Hepatocyte (in vitro differentiated cells): ENCODE data around the gene PCDHGB3. TPM values are rescaled to one million over a fixed set of nuclear protein-coding genes. Genes with fewer than 3 reads are reported as not detected.
"Not testable (repeated sequence)": the region's sequence is repeated elsewhere in the genome, so short reads cannot be mapped to it uniquely, and the experiment has no call there.

ENCODE experiments used
- DNase-seq: peaks from one replicate; pipeline ENCODE4 v3.0.0-alpha.2; 2016; ENCODE audit warnings: low spot score
- H2AFZ ChIP-seq: fragments of 200-600 bp; sonication (generic); 2 replicates; pipeline ENCODE4 v1.6.0; 2016; ENCODE audit warnings: antibody characterized with exemption, mild to moderate bottlenecking
- H3K27ac ChIP-seq: fragments of 200-600 bp; sonication (generic); 2 replicates; pipeline ENCODE4 v1.5.1; 2016; ENCODE audit warnings: mild to moderate bottlenecking
- H3K27me3 ChIP-seq: fragments of 200-600 bp; sonication (generic); 2 replicates; pipeline ENCODE4 v1.6.1; 2016
- H3K36me3 ChIP-seq: fragments of 200-600 bp; sonication (generic); replicated peaks from 2 replicates; pipeline ENCODE4 v1.5.1; 2016; ENCODE audit warnings: low read depth; ENCODE audit not compliant: insufficient read depth
- H3K4me1 ChIP-seq: fragments of 200-600 bp; sonication (generic); 2 replicates; pipeline ENCODE4 v1.5.1; 2016; ENCODE audit warnings: mild to moderate bottlenecking, moderate library complexity; ENCODE audit not compliant: insufficient read depth
- H3K4me2 ChIP-seq: fragments of 200-600 bp; sonication (generic); 2 replicates; pipeline ENCODE4 v1.6.0; 2016
- H3K4me3 ChIP-seq: fragments of 200-600 bp; sonication (generic); 2 replicates; pipeline ENCODE4 v1.5.1; 2016; ENCODE audit warnings: mild to moderate bottlenecking
- H3K79me2 ChIP-seq: fragments of 200-600 bp; sonication (generic); 2 replicates; pipeline ENCODE4 v1.6.0; 2017; ENCODE audit warnings: mild to moderate bottlenecking
- H3K9me2 ChIP-seq: fragments of 200-600 bp; sonication (generic); replicated peaks from 2 replicates; pipeline ENCODE4 v1.6.0; 2017; ENCODE audit warnings: mild to moderate bottlenecking; ENCODE audit not compliant: insufficient read depth
- H3K9me3 ChIP-seq: fragments of 200-600 bp; sonication (generic); 2 replicates; pipeline ENCODE4 v1.5.1; 2016; ENCODE audit warnings: low read depth, mild to moderate bottlenecking
- H4K20me1 ChIP-seq: fragments of 200-600 bp; sonication (generic); 2 replicates; pipeline ENCODE4 v1.6.0; 2016; ENCODE audit warnings: mild to moderate bottlenecking; ENCODE audit not compliant: insufficient read depth, poor library complexity, severe bottlenecking
- EZH2 ChIP-seq: fragments of 200-600 bp; sonication (generic); IDR thresholded peaks from 2 replicates; pipeline ENCODE4 v1.6.1; 2016; ENCODE audit warnings: antibody characterized with exemption, mild to moderate bottlenecking, borderline replicate concordance
- EZH2phosphoT487 ChIP-seq: fragments of 200-600 bp; sonication (generic); IDR thresholded peaks from one replicate; pipeline ENCODE4 v1.6.1; 2018; ENCODE audit warnings: antibody characterized with exemption, mild to moderate bottlenecking, low read depth, moderate library complexity; ENCODE audit not compliant: unreplicated experiment, severe bottlenecking
- WGBS: methylation state at CpG from one replicate; pipeline ENCODE4 v1.1.6; 2016; ENCODE audit warnings: low lambda C conversion rate; ENCODE audit errors: missing lambda C conversion rate; 5-methylcytosine and 5-hydroxymethylcytosine counted together
- polyA plus RNA-seq: library from polyadenylated mRNA; unstranded; fragments of >200 nt; fragmentation: Nextera tagmentation; extraction: Ambion mirVana; gene quantifications from 2 replicates; pipeline ENCODE4 v1.2.1, GENCODE V29; 2016
- total RNA-seq: library from RNA; depleted of rRNA; stranded (reverse); fragments of >200 nt; gene quantifications from 2 replicates; pipeline ENCODE4 v1.2.3, GENCODE V29; 2014
- TF ChIP-seq, protein P1 (sequence below): fragments of 200-600 bp; sonication (generic); IDR thresholded peaks from 2 replicates; pipeline ENCODE4 v1.5.1; 2016; ENCODE audit warnings: antibody characterized with exemption, mild to moderate bottlenecking; ENCODE audit not compliant: poor library complexity

Gene PCDHGB3
- total and polyA plus RNA-seq, 2 experiments from 2014 or later, result not detected

DNA sequence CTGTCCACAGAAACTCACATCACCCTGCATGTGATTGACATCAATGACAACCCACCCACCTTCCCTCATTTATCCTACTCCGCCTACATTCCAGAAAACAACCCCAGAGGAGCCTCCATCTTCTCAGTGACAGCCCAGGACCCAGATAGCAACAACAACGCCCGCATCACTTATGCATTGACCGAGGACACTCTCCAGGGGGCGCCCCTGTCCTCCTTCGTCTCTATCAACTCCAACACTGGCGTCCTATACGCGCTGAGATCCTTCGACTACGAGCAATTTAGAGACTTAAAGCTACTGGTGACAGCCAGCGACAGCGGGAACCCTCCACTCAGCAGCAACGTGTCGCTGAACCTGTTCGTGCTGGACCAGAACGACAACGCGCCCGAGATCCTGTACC lies 24.7 kb upstream of the PCDHGB3 start:
- 97% methylated on average over 20 of the region's 20 CpGs for WGBS
- H3K27me3 ChIP-seq, result no peaks in the 10 kb centered on the region
- no peak for TF ChIP-seq EZH2phosphoT487
- no peak for TF ChIP-seq EZH2
- TF ChIP-seq, protein P1, sequence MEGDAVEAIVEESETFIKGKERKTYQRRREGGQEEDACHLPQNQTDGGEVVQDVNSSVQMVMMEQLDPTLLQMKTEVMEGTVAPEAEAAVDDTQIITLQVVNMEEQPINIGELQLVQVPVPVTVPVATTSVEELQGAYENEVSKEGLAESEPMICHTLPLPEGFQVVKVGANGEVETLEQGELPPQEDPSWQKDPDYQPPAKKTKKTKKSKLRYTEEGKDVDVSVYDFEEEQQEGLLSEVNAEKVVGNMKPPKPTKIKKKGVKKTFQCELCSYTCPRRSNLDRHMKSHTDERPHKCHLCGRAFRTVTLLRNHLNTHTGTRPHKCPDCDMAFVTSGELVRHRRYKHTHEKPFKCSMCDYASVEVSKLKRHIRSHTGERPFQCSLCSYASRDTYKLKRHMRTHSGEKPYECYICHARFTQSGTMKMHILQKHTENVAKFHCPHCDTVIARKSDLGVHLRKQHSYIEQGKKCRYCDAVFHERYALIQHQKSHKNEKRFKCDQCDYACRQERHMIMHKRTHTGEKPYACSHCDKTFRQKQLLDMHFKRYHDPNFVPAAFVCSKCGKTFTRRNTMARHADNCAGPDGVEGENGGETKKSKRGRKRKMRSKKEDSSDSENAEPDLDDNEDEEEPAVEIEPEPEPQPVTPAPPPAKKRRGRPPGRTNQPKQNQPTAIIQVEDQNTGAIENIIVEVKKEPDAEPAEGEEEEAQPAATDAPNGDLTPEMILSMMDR, result no peak

DNA sequence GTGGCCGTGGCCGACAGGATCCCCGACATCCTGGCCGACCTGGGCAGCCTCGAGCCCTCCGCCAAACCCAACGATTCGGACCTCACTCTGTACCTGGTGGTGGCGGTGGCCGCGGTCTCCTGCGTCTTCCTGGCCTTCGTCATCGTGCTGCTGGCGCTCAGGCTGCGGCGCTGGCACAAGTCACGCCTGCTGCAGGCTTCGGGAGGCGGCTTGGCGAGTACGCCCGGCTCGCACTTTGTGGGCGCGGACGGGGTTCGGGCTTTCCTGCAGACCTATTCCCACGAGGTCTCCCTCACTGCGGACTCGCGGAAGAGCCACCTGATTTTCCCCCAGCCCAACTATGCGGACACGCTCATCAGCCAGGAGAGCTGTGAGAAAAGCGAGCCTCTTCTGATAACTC lies 24.0 kb upstream of the PCDHGB3 start:
- H3K36me3 ChIP-seq, H3K9me2 ChIP-seq, H2AFZ ChIP-seq, H3K79me2 ChIP-seq, H3K4me3 ChIP-seq, H4K20me1 ChIP-seq, H3K4me2 ChIP-seq, DNase-seq, H3K9me3 ChIP-seq, H3K27me3 ChIP-seq, H3K4me1 ChIP-seq, H3K27ac ChIP-seq: not testable (repeated sequence)
- WGBS, result 94% methylated on average over 23 of the region's 35 CpGs

More for the DNA sequence above, 24.7 kb upstream of the PCDHGB3 start:
- DNase-seq, result no peak
- no peaks in the 10 kb centered on the region for H4K20me1 ChIP-seq
- H3K9me2 ChIP-seq, result no peaks in the 10 kb centered on the region
- no peak overlapping the region for H3K4me3 ChIP-seq
- no peaks in the 10 kb centered on the region for H3K4me1 ChIP-seq
- H3K79me2 ChIP-seq, result no peaks in the 10 kb centered on the region
- no peaks in the 10 kb centered on the region for H3K36me3 ChIP-seq
- no peaks in the 10 kb centered on the region for H3K9me3 ChIP-seq
- no peak overlapping the region for H3K27ac ChIP-seq
- H3K4me2 ChIP-seq, result no peak overlapping the region
- no peak overlapping the region for H2AFZ ChIP-seq

DNA sequence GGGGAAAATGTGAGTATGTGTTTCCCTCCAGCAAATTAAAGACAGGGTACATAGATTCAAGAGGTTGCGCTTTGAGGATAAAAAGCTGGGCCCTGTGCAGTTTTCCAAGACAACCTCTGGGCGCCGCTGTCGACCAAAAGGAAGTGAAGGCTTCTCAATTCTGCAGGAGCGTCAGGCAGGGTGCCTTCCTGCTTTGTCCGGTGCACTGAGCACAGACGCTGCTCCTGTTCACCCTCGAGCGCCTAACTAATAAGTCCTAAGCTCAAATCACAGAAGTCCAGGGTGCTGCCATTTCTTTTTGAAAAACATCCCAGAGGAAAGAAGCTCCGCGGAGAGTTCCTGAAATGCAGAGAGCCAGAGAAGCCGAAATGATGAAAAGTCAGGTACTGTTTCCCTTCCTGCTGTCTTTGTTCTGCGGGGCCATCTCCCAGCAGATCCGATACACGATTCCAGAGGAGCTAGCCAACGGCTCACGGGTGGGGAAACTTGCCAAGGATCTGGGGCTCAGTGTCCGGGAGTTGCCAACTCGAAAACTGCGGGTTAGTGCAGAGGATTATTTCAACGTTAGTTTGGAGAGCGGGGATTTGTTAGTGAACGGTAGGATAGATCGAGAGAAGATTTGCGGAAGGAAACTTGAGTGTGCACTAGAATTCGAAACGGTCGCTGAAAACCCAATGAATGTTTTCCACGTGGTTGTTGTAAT lies 20.0 kb upstream of the PCDHGB3 start, which contains the start of gene PCDHGB1:
PCDHGB1 (plus strand) TSS at position 183 of the 703 bp plus-strand sequence; CDS start at position 345, 162 bp downstream.
- no peaks in the 10 kb centered on the region for H3K9me3 ChIP-seq
- no peak within 1 kb of the TSS for H2AFZ ChIP-seq
- no peaks in the 10 kb centered on the region for H3K9me2 ChIP-seq
- no peaks in the 10 kb centered on the region for H3K27me3 ChIP-seq
- H4K20me1 ChIP-seq, result no peaks in the 10 kb centered on the region
- TF ChIP-seq EZH2 (no peak), EZH2phosphoT487 (no peak)
- no peak for DNase-seq
- H3K4me2 ChIP-seq, result no peak within 1 kb of the TSS
- H3K4me3 ChIP-seq, result no peak within 1 kb of the TSS
- no peaks in the 10 kb centered on the region for H3K79me2 ChIP-seq
- H3K4me1 ChIP-seq, result no peaks in the 10 kb centered on the region
- WGBS, result 67% methylated on average over 29 of the region's 29 CpGs
- H3K36me3 ChIP-seq, result no peaks in the 10 kb centered on the region
- H3K27ac ChIP-seq, result no peak within 1 kb of the TSS

DNA sequence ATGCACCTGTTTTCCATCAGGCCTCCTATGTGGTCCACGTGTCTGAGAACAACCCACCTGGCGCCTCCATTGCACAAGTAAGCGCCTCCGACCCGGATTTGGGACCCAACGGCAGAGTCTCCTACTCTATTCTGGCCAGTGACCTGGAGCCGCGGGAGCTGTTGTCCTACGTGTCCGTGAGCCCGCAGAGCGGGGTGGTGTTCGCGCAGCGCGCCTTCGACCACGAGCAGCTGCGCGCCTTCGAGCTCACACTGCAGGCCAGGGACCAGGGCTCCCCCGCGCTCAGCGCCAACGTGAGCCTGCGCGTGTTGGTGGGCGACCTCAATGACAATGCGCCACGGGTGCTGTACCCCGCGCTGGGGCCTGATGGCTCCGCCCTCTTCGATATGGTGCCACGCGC lies 18.5 kb upstream of the PCDHGB3 start:
- Histone ChIP-seq H3K79me2 (no peaks in the 10 kb centered on the region), H3K27me3 (no peaks in the 10 kb centered on the region), H3K9me2 (no peaks in the 10 kb centered on the region), H3K36me3 (no peaks in the 10 kb centered on the region), H4K20me1 (no peaks in the 10 kb centered on the region), H2AFZ (no peak overlapping the region), H3K4me3 (no peak overlapping the region), H3K27ac (no peak overlapping the region), H3K9me3 (no peaks in the 10 kb centered on the region), H3K4me1 (no peaks in the 10 kb centered on the region), H3K4me2 (no peak overlapping the region)
- WGBS, result 95% methylated on average over 30 of the region's 36 CpGs
- no peak for DNase-seq
- TF ChIP-seq EZH2 (no peak), EZH2phosphoT487 (no peak)
- TF ChIP-seq, protein P1, result no peak
